ENCODE measurements around the gene NTRK3. TPM values are rescaled to one million over a fixed set of nuclear protein-coding genes. Genes with fewer than 3 reads are reported as not detected.

NTRK3 gene
- total and polyA plus RNA-seq, 2 donors (not counting 3 experiments of a cell fraction or from before 2014, with no cell fraction given) = not detected

DNA sequence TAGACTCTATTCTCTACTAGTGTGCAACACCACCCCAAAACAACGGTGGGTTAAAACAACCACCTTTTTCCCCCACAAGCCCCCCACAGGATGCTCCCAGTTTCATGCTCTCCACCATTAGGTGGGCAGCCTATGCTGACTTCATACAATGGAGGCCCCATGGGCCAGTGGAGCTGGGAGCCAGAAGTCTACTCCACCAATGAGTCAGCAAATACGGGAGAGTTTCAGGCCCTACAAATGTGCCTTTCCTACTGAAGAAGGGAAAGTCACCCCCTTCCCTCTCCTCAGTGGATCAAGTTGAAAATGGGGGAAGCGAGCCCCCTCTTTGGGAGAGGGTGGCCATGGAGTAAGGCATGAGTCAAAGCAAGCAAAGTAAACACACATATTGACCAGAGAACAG, 278.6 kb downstream of the NTRK3 start:
- BruUV-seq (replicated peaks) = no TSS peak

More for the DNA sequence above, 278.6 kb downstream of the NTRK3 start:
- H3K4me2 ChIP-seq (ENCODE audit: insufficient read depth, low read length) = no peak overlapping the region
- H3K4me1 ChIP-seq (ENCODE audit: control insufficient read depth, extremely low read depth, insufficient read depth, low read length) = peaks cover 4% of the 10 kb centered on the region
- intact Hi-C loops (cut with micrococcal nuclease) = no loop called here
- no peak overlapping the region for H3K27ac ChIP-seq (ENCODE audit: insufficient read depth, low read depth, low read length)
- H3K79me2 ChIP-seq (ENCODE audit: control insufficient read depth, insufficient read depth, low read length) = no peaks in the 10 kb centered on the region
- no peaks in the 10 kb centered on the region for H3K36me3 ChIP-seq (ENCODE audit: control insufficient read depth in 2 of 2, extremely low read depth in 1 of 2, insufficient read depth in 2 of 2, low read length in 2 of 2)
- TF ChIP-seq, protein P1, sequence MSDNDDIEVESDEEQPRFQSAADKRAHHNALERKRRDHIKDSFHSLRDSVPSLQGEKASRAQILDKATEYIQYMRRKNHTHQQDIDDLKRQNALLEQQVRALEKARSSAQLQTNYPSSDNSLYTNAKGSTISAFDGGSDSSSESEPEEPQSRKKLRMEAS (IDR thresholded peaks at IDR 0.05; ENCODE audit: insufficient read depth, insufficient read length) = no peak
- TF ChIP-seq JUN (IDR thresholded peaks at IDR 0.05; ENCODE audit: borderline replicate concordance, insufficient read depth, insufficient read length, low read depth) = no peak
- TF ChIP-seq MYC (IDR thresholded peaks at IDR 0.05; ENCODE audit: low read depth, low read length) = no peak
- TF ChIP-seq POLR2A (IDR thresholded peaks at IDR 0.05; ENCODE audit: low read depth, low read length) = no peak
- TF ChIP-seq, protein P2, sequence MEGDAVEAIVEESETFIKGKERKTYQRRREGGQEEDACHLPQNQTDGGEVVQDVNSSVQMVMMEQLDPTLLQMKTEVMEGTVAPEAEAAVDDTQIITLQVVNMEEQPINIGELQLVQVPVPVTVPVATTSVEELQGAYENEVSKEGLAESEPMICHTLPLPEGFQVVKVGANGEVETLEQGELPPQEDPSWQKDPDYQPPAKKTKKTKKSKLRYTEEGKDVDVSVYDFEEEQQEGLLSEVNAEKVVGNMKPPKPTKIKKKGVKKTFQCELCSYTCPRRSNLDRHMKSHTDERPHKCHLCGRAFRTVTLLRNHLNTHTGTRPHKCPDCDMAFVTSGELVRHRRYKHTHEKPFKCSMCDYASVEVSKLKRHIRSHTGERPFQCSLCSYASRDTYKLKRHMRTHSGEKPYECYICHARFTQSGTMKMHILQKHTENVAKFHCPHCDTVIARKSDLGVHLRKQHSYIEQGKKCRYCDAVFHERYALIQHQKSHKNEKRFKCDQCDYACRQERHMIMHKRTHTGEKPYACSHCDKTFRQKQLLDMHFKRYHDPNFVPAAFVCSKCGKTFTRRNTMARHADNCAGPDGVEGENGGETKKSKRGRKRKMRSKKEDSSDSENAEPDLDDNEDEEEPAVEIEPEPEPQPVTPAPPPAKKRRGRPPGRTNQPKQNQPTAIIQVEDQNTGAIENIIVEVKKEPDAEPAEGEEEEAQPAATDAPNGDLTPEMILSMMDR (IDR thresholded peaks at IDR 0.05; ENCODE audit: extremely low read depth in 1 of 2, insufficient read depth in 1 of 2, low read depth in 1 of 2, low read length in 2 of 2) = no peak
- TF ChIP-seq GATA2 (IDR thresholded peaks at IDR 0.05; ENCODE audit: insufficient read depth, insufficient read length, low read depth, low read length) = no peak
- TF ChIP-seq EZH2 (IDR thresholded peaks at IDR 0.05; ENCODE audit: borderline replicate concordance, low read depth, low read length, severe bottlenecking) = no peak
- no peak for TF ChIP-seq POLR2AphosphoS5 (IDR thresholded peaks at IDR 0.05; ENCODE audit: insufficient read depth, low read depth, low read length)
- no peak for TF ChIP-seq FOS (IDR thresholded peaks at IDR 0.05; ENCODE audit: borderline replicate concordance, insufficient read depth, low read length)
- H3K9me3 ChIP-seq (replicated peaks; ENCODE audit: control insufficient read depth, insufficient read depth, low read length) = peaks cover 4% of the 10 kb centered on the region
- no peak overlapping the region for H2AFZ ChIP-seq (ENCODE audit: low read depth, low read length)
- DNase-seq (ENCODE audit: low read depth, low spot score) = no peak
- no peak overlapping the region for H3K9ac ChIP-seq (replicated peaks; ENCODE audit: extremely low read depth, insufficient read depth, low read length)
- FAIRE-seq = no peak
- no peak overlapping the region for H3K4me3 ChIP-seq (replicated peaks in 1 of 3; ENCODE audit: insufficient read depth in 1 of 3, low read depth in 1 of 3, low read length in 3 of 3)
- no peaks in the 10 kb centered on the region for H3K9me1 ChIP-seq (replicated peaks; ENCODE audit: control insufficient read depth, extremely low read depth, insufficient read depth, low read length)
- ChIA-PET CTCF (no interaction called here), POLR2A (no interaction called here)
- dilution Hi-C loops (cut with MboI; ENCODE audit: extremely low pct_ligation_motif_present, low sequenced_read_pairs) = no loop called here
- H3K27me3 ChIP-seq (ENCODE audit: control insufficient read depth in 2 of 2, insufficient read depth in 2 of 2, low read length in 2 of 2) = no peaks in the 10 kb centered on the region
- H4K20me1 ChIP-seq (replicated peaks; ENCODE audit: control insufficient read depth, extremely low read depth, insufficient read depth, low read length) = no peaks in the 10 kb centered on the region

Data from endothelial cell of umbilical vein (primary cell).